ENCODE results near the gene SLIT2. TPM values are rescaled to one million over a fixed set of nuclear protein-coding genes. Genes with fewer than 3 reads are reported as not detected.

SLIT2 gene
- polyA plus RNA-seq, 1 donor from 2014 or later: 26.4 TPM

DNA sequence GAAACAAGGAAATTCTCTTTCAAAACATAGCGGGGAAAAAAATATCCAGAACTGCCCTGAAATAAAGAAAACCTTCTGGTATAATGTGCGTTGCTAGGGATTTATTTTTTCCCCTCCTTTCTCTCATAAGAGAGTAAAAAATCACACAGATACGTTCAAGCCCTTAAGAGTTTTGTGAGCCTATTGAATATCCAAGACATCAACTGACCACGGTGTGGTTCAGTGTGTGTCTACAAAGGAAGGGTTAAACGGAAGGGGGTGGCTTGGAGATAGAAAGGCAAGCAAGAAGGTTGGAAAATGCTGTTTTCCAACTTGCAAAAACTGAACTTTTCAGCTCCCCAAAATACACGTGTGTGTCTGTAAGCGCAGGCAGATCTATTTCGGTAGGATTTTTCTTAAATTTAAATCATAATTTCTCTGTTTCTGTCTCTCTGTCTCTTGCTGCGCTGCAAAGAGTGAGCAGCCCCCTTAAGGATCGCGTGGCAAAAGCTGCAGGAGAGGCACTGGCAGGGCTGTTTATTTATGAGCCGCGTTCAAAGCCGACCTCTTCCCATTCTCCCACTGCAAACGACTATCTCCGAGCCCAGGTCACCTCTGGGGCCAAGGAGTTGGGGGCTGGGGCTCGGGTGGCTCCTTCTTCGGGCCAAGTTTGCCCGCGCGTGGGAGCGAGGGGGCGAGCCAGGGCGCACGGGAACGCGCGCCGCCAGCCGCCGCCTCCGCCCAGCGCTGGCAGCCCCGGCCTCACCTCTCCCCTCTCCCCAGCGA is 492 bp upstream of the SLIT2 start:
- Histone ChIP-seq H3K27me3 (ENCODE audit: insufficient read depth, low read depth, low read length) (peaks cover 37% of the 10 kb centered on the region), H3K9me3 (ENCODE audit: low read length) (no peaks in the 10 kb centered on the region), H3K36me3 (ENCODE audit: insufficient read depth, low read length) (no peaks in the 10 kb centered on the region), H4K20me1 (ENCODE audit: insufficient read depth) (no peaks in the 10 kb centered on the region), H3K27ac (ENCODE audit: low read length) (no peak overlapping the region), H3K4me2 (ENCODE audit: low read length) (peak overlapping the region; percentile 66), H2AFZ (ENCODE audit: low read depth, low read length) (no peak overlapping the region), H3K4me3 (ENCODE audit: low read length) (peak overlapping the region; percentile 87), H3K79me2 (replicated peaks; ENCODE audit: insufficient read depth, low read length) (peaks cover 30% of the 10 kb centered on the region), H3K9me2 (ENCODE audit: insufficient read depth, low read length) (no peaks in the 10 kb centered on the region), H3F3A (ENCODE audit: insufficient read depth, low read length, poor library complexity, severe bottlenecking) (no peaks in the 10 kb centered on the region), H3K9ac (ENCODE audit: low read length) (peak overlapping the region; percentile 71)
- TF ChIP-seq TAF1 (IDR thresholded peaks at IDR 0.05; ENCODE audit: low read depth) (no peak), EP300 (conservative IDR thresholded peaks at IDR 0.05; ENCODE audit: poor library complexity, severe bottlenecking) (no peak), RAD21 (conservative IDR thresholded peaks at IDR 0.05) (no peak), MXI1 (conservative IDR thresholded peaks at IDR 0.05; ENCODE audit: poor library complexity, severe bottlenecking) (peak; percentile 62), POLR2AphosphoS5 (IDR thresholded peaks at IDR 0.05) (no peak), EZH2 (IDR thresholded peaks at IDR 0.05; ENCODE audit: borderline replicate concordance, insufficient read depth, low read length, poor library complexity, severe bottlenecking) (no peak), SMC3 (conservative IDR thresholded peaks at IDR 0.05; ENCODE audit: poor library complexity) (peak; percentile 29)
- TF ChIP-seq, protein P1, sequence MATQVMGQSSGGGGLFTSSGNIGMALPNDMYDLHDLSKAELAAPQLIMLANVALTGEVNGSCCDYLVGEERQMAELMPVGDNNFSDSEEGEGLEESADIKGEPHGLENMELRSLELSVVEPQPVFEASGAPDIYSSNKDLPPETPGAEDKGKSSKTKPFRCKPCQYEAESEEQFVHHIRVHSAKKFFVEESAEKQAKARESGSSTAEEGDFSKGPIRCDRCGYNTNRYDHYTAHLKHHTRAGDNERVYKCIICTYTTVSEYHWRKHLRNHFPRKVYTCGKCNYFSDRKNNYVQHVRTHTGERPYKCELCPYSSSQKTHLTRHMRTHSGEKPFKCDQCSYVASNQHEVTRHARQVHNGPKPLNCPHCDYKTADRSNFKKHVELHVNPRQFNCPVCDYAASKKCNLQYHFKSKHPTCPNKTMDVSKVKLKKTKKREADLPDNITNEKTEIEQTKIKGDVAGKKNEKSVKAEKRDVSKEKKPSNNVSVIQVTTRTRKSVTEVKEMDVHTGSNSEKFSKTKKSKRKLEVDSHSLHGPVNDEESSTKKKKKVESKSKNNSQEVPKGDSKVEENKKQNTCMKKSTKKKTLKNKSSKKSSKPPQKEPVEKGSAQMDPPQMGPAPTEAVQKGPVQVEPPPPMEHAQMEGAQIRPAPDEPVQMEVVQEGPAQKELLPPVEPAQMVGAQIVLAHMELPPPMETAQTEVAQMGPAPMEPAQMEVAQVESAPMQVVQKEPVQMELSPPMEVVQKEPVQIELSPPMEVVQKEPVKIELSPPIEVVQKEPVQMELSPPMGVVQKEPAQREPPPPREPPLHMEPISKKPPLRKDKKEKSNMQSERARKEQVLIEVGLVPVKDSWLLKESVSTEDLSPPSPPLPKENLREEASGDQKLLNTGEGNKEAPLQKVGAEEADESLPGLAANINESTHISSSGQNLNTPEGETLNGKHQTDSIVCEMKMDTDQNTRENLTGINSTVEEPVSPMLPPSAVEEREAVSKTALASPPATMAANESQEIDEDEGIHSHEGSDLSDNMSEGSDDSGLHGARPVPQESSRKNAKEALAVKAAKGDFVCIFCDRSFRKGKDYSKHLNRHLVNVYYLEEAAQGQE (IDR thresholded peaks at IDR 0.05; ENCODE audit: borderline replicate concordance): no peak
- TF ChIP-seq, protein P2, sequence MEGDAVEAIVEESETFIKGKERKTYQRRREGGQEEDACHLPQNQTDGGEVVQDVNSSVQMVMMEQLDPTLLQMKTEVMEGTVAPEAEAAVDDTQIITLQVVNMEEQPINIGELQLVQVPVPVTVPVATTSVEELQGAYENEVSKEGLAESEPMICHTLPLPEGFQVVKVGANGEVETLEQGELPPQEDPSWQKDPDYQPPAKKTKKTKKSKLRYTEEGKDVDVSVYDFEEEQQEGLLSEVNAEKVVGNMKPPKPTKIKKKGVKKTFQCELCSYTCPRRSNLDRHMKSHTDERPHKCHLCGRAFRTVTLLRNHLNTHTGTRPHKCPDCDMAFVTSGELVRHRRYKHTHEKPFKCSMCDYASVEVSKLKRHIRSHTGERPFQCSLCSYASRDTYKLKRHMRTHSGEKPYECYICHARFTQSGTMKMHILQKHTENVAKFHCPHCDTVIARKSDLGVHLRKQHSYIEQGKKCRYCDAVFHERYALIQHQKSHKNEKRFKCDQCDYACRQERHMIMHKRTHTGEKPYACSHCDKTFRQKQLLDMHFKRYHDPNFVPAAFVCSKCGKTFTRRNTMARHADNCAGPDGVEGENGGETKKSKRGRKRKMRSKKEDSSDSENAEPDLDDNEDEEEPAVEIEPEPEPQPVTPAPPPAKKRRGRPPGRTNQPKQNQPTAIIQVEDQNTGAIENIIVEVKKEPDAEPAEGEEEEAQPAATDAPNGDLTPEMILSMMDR (IDR thresholded peaks at IDR 0.05; ENCODE audit: poor library complexity, severe bottlenecking): peak; percentile 9

DNA sequence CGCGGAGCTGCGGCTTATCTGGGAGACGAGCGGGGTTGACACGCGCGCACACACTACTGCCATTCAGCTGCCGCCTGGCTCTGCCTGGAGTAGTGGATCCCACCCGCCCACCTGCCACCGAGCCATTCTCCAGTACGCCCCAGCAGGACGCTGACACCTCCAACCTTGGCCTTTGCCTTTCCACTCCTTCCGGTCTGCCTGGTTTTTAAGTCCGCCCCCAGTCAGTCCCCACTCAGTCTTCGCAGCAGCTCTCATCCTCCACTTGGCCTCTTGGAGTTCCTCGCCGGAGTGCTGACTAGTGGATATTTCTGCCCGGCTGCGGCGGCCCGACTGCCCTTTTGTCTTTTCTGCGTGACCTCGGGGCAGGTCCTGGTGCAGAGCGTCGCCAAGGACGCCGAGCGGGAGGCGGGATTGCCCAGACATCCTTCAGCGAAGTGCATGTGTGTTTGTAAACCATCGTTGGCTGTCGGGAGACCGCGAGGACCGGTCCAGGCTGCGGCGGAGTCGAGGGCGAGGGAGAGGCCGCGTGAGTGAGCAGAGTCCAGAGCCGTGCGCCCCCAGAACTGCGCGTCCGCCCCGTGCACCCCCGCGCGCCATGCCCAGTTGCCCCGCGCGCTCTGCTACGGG is 1.1 kb downstream of the SLIT2 start:
- TF ChIP-seq POLR2AphosphoS5 (IDR thresholded peaks at IDR 0.05) (peak; percentile 26), SMC3 (conservative IDR thresholded peaks at IDR 0.05; ENCODE audit: poor library complexity) (peak; percentile 10), TAF1 (IDR thresholded peaks at IDR 0.05; ENCODE audit: low read depth) (no peak)
- Histone ChIP-seq H2AFZ (ENCODE audit: low read depth, low read length) (peak overlapping the region; percentile 15), H4K20me1 (ENCODE audit: insufficient read depth) (no peaks in the 10 kb centered on the region), H3K9ac (ENCODE audit: low read length) (peak overlapping the region; percentile 71), H3K27me3 (ENCODE audit: insufficient read depth, low read depth, low read length) (peaks cover 46% of the 10 kb centered on the region), H3K27ac (ENCODE audit: low read length) (no peak overlapping the region), H3K4me3 (ENCODE audit: low read length) (peak overlapping the region; percentile 87), H3F3A (ENCODE audit: insufficient read depth, low read length, poor library complexity, severe bottlenecking) (no peaks in the 10 kb centered on the region), H3K9me3 (ENCODE audit: low read length) (no peaks in the 10 kb centered on the region), H3K79me2 (replicated peaks; ENCODE audit: insufficient read depth, low read length) (peaks cover 46% of the 10 kb centered on the region), H3K4me2 (ENCODE audit: low read length) (peak overlapping the region; percentile 81), H3K9me2 (ENCODE audit: insufficient read depth, low read length) (no peaks in the 10 kb centered on the region), H3K36me3 (ENCODE audit: insufficient read depth, low read length) (no peaks in the 10 kb centered on the region)
